ES-I3 (cell line): ENCODE results near the gene SF3A1.

Source experiments
- H3K36me3 ChIP-seq: 2 replicates; pipeline ENCODE4 v1.6.1; 2013; ENCODE audit warnings: mild to moderate bottlenecking, low read length, control low read depth, moderate library complexity; ENCODE audit not compliant: insufficient read depth
- H3K4me1 ChIP-seq: 2 replicates; pipeline ENCODE4 v1.6.1; 2013; ENCODE audit warnings: mild to moderate bottlenecking, control low read depth, low read length; ENCODE audit not compliant: insufficient read depth
- H3K9ac ChIP-seq: 2 replicates; pipeline ENCODE4 v1.6.1; 2013; ENCODE audit warnings: low read depth, mild to moderate bottlenecking, low read length, moderate library complexity
- H3K9me3 ChIP-seq: 2 replicates; pipeline ENCODE4 v1.6.1; 2013; ENCODE audit warnings: mild to moderate bottlenecking, low read length, moderate library complexity; ENCODE audit not compliant: control insufficient read depth, insufficient read depth

The SF3A1 gene

GRCh38 chr22:30396871-30397655 is 40.4 kb upstream of the SF3A1 start, which contains the start of gene SEC14L2:
Gene SEC14L2 (plus strand): TSS chr22:30397018. CDS start chr22:30397117, 99 bp downstream.
- Histone ChIP-seq H3K4me1 (peaks cover 23% of the 10 kb centered on the region), H3K9me3 (no peaks in the 10 kb centered on the region), H3K9ac (peak within 1 kb of the TSS; percentile 74), H3K36me3 (no peaks in the 10 kb centered on the region)

- H3K36me3 ChIP-seq, result no peaks in the 10 kb centered on the region
- no peak overlapping the region for H3K9ac ChIP-seq
- H3K4me1 ChIP-seq, result peaks cover 22% of the 10 kb centered on the region
Observed at GRCh38 chr22:30393885-30394284, 37.2 kb upstream of the SF3A1 start.

GRCh38 chr22:30393322-30393680 is 36.6 kb upstream of the SF3A1 start:
- H3K9me3 ChIP-seq, result peaks cover 4% of the 10 kb centered on the region; the same call in 1 of the 2 replicates
- no peaks in the 10 kb centered on the region for H3K36me3 ChIP-seq
- no peak overlapping the region for H3K9ac ChIP-seq
- H3K4me1 ChIP-seq, result peaks cover 21% of the 10 kb centered on the region

More at GRCh38 chr22:30393885-30394284, 37.2 kb upstream of the SF3A1 start:
- H3K9me3 ChIP-seq, result peaks cover 4% of the 10 kb centered on the region; the same call in 1 of the 2 replicates

GRCh38 chr22:30392661-30393321 is 36.1 kb upstream of the SF3A1 start:
- peaks cover 16% of the 10 kb centered on the region; the same call in 1 of the 2 replicates for H3K4me1 ChIP-seq

DNA sequence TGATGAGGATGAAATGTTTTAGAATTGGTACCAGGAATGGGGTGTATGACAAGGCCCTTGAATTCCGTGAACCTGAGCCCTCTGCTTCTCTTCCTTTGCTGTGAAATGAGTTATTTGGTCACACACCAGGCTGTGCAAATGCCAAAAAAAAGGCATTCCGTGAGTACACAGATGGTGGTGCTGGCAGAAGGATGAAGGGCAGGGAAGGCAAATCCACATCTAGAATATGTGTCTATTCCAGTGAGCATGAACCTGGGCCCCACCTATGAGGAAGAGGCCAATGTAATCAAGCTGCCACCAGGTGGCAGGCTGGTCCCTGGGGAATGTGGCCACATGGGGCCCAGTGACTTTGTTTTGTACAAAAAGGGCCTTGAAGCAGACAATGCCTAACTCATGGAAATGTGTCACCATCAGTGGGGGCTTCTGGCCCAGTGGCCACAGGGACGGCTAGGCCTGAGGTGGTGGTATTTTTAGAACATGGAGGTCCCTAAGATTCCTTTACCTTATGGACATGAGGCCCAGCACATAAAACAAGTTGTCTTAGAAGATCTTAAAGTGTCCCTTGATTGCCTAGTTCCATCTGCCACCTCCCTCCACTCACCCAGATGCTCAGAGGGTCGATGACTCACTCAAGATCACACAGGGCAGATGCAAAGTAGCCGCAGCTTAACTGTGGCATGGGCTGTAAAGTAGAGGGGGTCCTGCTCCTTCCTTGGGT is 34.4 kb upstream of the SF3A1 start:
- H3K9me3 ChIP-seq, result peaks cover 4% of the 10 kb centered on the region; the same call in 1 of the 2 replicates
- no peak overlapping the region for H3K9ac ChIP-seq
- H3K36me3 ChIP-seq, result no peaks in the 10 kb centered on the region
- peaks cover 12% of the 10 kb centered on the region; the same call in 1 of the 2 replicates for H3K4me1 ChIP-seq

More at GRCh38 chr22:30392661-30393321, 36.1 kb upstream of the SF3A1 start:
- no peak overlapping the region for H3K9ac ChIP-seq
- no peaks in the 10 kb centered on the region for H3K36me3 ChIP-seq
- peaks cover 4% of the 10 kb centered on the region; the same call in 1 of the 2 replicates for H3K9me3 ChIP-seq

DNA sequence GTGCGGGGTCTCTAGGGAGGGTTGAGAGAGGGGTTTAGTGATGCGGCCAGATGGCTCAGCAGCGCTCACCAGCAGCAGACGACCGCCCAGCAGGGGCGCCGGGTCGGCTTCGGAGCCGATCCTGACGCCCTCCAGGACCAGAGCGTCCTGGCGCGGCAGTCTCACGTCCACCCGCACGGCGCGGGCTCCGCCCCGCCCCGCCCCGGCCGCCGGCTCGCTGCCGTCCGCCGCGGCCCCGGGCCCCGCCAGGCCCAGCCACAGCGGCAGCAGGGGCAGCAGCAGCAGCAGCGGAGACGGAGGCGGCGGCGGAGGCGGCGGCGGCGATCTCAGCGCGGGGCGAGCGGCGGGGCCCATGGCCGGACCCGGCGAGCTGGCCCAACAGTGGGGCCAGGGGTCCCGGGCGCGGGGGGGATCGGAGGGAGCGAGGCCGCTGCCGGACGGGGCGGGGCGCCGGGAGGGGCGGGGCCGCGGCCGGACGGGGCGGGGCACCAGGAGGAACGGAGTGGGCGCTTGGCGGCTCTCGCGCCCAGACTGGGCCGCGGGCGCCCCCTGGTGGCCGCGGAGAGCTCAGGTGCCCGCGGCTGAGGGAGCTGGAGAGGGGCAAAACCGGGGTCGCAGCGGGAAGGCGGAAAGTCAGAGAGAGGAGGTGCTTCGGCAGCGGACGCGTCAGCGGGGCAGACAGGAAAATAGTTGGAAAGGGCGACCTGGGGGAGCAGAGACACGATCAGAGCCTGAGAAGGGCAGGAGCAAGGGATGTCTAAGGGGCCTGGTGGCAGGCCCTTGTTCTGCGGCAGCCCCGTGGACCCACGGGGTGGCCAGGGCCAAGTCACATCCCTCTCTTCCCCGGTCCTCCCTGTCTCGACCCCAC is 30.5 kb upstream of the SF3A1 start, which contains the start of gene RNF215:
TSS of gene RNF215 (minus strand) at position 452 of the 868 bp plus-strand sequence. CDS start at position 354, 98 bp downstream.
- H3K4me1 ChIP-seq, result peaks cover 3% of the 10 kb centered on the region; the same call in 1 of the 2 replicates
- H3K36me3 ChIP-seq, result no peaks in the 10 kb centered on the region
- H3K9me3 ChIP-seq, result peaks cover 4% of the 10 kb centered on the region; the same call in 1 of the 2 replicates
- peak within 1 kb of the TSS; percentile 57 for H3K9ac ChIP-seq

DNA sequence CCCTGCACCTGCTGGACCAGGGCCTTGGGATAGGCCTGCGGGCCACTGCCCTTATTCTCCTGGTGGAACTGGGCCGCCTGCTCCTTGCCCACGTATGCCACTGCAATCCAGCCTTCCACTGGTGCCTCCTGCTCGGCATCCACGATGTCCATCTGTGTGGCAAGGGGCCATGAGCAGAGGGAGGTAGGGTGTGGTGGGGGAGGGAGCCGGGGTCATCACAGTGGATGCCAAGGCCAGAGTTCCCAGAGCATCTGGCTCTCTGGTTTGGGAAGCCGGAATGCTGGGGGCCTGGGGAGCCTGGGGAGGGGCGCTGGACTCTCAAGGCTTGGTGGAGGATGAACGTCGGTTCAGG is 29.9 kb upstream of the SF3A1 start:
- no peaks in the 10 kb centered on the region for H3K36me3 ChIP-seq
- peaks cover 2% of the 10 kb centered on the region; the same call in 1 of the 2 replicates for H3K4me1 ChIP-seq
- H3K9me3 ChIP-seq, result peaks cover 4% of the 10 kb centered on the region; the same call in 1 of the 2 replicates
- H3K9ac ChIP-seq, result peak overlapping the region; percentile 57

DNA sequence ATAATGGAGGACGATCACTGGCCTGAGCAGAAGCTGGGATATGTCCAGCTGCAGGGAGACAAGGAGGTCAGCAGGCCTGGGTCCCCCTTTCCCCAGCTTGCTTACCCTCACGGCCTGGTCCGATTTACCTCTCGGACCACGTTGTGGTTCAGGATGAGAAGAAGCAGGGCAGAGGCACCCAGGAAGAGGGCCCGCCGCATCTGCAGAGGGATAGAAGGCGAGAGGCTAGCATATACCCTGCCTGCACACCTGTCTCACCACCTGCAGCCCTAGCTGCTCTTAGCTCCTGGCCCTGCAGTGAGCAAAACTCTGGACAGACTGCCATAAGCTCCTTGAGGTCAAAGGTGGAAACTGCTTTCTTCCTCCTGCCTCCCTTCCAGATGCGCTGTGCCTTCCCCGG is 29.2 kb upstream of the SF3A1 start:
- Histone ChIP-seq H3K9me3 (peaks cover 4% of the 10 kb centered on the region; the same call in 1 of the 2 replicates), H3K36me3 (no peaks in the 10 kb centered on the region), H3K4me1 (no peaks in the 10 kb centered on the region), H3K9ac (no peak overlapping the region)

DNA sequence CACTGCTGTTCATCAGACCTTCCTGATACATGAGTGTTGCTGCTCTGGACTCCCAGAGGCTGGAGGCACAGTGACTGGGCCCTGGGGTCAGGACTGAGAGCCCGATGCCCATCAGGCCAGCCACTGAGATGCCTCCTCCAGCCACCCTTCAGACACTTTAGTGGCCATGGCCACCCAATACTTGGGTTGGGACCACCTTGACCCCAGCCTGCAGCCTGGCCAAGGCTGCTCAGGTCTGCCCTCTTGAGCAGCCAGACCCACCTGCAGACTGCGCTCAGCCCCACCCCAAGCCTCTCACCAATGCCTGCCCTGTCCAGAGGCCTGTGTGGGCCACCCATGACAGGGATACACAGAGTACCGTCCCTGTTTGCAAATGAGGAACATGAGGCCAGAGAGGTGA is 26.4 kb upstream of the SF3A1 start:
- Histone ChIP-seq H3K4me1 (no peaks in the 10 kb centered on the region), H3K9ac (no peak overlapping the region), H3K9me3 (no peaks in the 10 kb centered on the region), H3K36me3 (no peaks in the 10 kb centered on the region)

DNA sequence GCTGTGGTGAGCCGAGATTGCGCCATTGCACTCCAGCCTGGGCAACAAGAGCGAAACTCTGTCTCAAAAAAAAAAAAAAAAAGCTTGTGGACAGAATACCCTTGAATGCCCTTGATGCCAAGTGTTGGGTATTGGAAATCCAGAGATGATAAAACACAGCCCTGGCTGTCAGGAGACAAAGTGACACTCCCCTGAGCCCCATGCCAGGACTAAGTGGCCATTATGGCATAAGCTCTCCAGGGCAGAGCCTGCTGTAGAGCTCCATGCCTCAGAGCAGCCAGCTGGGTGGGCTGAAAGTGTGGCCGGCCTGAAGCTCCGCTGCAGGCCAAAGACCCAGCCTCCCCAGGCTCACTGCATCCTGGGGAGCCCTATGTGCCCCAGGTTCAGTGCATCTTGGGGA is 25.6 kb upstream of the SF3A1 start:
- H3K9ac ChIP-seq, result no peak overlapping the region
- no peaks in the 10 kb centered on the region for H3K4me1 ChIP-seq
- H3K9me3 ChIP-seq, result no peaks in the 10 kb centered on the region
- H3K36me3 ChIP-seq, result no peaks in the 10 kb centered on the region

GRCh38 chr22:30381264-30381663 is 24.6 kb upstream of the SF3A1 start:
- no peaks in the 10 kb centered on the region for H3K36me3 ChIP-seq
- H3K9me3 ChIP-seq, result no peaks in the 10 kb centered on the region
- no peaks in the 10 kb centered on the region for H3K4me1 ChIP-seq
- no peak overlapping the region for H3K9ac ChIP-seq

GRCh38 chr22:30380011-30380410 is 23.3 kb upstream of the SF3A1 start:
- Histone ChIP-seq H3K9me3 (no peaks in the 10 kb centered on the region), H3K36me3 (no peaks in the 10 kb centered on the region), H3K4me1 (no peaks in the 10 kb centered on the region), H3K9ac (no peak overlapping the region)

DNA sequence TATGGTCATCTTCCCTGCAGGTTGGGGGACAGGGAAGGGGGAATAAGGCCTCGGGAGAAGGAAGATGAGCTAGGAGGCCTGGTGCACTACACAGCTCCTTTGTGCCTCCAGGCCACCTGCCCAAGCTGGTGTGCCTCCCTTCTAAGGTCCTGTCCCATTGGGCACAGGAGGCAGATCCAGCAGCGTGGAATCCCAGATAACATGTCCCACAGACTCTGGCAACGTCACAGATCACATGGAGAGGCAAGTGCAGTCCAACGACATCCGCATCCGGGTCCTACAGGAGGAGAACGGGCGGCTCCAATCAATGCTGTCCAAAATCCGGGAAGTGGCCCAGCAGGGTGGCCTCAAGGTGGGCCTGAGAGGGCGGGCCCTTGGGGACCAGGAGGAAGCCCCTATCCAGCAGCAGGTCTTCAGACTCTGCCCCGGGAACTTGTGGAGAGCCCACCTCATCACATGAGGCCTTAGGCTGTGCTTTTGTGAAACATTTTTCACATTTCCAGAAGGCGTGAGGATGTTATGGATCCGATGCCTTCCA is 18.7 kb upstream of the SF3A1 start:
- H3K9ac ChIP-seq, result no peak overlapping the region
- H3K9me3 ChIP-seq, result no peaks in the 10 kb centered on the region
- H3K4me1 ChIP-seq, result no peaks in the 10 kb centered on the region
- no peaks in the 10 kb centered on the region for H3K36me3 ChIP-seq
